HEK293T (cell line): ENCODE measurements around the gene SLC27A6.

Experiments used
- ELF4 ChIP-seq: fragments of 450-650 bp; IDR thresholded peaks from 2 replicates; pipeline ENCODE4 v1.6.1; 2017; ENCODE audit warnings: antibody characterized with exemption
- FOXA1 ChIP-seq: fragments of 450-650 bp; IDR thresholded peaks from 2 replicates; pipeline ENCODE4 v1.6.1; 2016; ENCODE audit warnings: mild to moderate bottlenecking
- HDGF ChIP-seq: fragments of 450-650 bp; IDR thresholded peaks from 2 replicates; pipeline ENCODE4 v1.6.1; 2017; ENCODE audit warnings: antibody characterized with exemption, borderline replicate concordance
- NFRKB ChIP-seq: fragments of 450-650 bp; IDR thresholded peaks from 2 replicates; pipeline ENCODE4 v1.6.1; 2016; ENCODE audit warnings: mild to moderate bottlenecking, moderate library complexity
- SP1 ChIP-seq: fragments of 450-650 bp; IDR thresholded peaks from 2 replicates; pipeline ENCODE4 v1.6.1; 2017
- TARDBP ChIP-seq: fragments of 450-650 bp; IDR thresholded peaks from 2 replicates; pipeline ENCODE4 v1.6.1; 2016

DNA sequence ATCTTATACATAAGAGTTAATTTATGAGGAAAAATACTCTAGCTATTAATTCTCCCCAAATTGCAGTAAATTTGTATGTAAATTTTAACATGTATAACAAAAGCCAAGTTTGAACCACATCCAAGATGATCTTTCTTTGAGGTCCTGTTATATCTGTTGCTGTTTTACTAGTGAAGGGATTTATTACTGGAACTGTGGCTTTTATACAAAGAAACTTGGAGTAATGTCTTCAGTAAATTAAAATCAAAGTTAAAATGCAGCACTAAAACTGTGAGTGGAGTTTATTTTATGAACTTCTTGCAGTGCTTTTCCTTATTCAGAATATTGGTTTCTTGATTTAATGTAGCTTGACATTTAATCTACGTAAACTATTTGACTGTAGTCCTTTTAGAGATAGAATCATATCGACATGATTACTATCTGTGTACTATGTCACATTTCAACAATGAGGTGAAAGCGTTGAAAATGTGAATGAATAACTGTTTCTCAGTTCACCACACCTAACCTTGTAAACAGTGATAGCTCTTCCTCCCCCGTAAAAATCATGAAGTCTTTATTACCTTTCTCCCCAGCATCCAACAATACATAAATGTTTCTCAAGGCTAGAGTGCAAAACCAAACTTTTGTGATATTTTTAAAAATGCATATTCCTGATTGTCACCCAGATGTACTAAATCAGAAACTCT lies 76.1 kb downstream of the SLC27A6 start:
- TF ChIP-seq ELF4 (no peak), FOXA1 (no peak), SP1 (no peak), HDGF (no peak), TARDBP (no peak), NFRKB (no peak)
